ENCODE results near the gene C3orf22. TPM values are rescaled to one million over a fixed set of nuclear protein-coding genes. Genes with fewer than 3 reads are reported as not detected.

The C3orf22 gene
- total RNA-seq, 1 donor from 2014 or later: not detected

DNA sequence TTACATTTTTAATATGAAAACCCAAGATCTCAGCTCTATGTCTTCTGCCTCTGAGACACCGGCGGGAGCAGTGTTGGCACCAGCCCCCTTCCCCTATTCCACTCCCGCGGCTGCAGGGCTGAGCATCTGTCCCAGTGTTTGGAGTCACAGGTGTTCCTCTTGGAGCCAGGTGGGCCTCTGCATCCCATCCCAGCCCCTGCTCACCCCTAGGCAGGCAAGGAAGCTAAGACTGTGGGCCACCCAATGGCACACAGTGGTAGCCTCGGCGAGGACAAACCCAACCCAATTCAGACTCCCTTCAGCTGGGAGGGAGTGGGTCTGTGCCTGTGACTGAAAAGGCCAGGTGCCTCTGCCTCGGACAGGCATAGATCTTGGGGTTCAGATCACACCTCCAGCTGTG lies 31.7 kb downstream of the C3orf22 start:
- no peak for DNase-seq

DNA sequence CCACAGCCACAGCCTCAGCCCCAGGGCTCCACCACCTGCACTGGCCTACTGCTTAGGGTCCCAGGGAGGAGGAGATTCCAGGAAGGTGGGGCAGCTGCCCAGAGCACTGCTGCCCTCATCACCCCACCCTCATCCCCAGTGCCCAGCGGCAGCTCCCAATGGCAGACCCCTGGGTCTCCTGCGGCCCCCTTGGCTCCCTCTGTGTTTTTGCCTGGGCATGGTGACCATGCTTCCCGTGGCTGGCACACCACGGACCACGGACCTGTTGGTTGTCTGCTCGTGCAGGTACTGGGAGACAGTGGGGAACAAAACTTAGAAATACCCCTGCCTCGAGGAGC lies 32.1 kb downstream of the C3orf22 start:
- no peak for DNase-seq

DNA sequence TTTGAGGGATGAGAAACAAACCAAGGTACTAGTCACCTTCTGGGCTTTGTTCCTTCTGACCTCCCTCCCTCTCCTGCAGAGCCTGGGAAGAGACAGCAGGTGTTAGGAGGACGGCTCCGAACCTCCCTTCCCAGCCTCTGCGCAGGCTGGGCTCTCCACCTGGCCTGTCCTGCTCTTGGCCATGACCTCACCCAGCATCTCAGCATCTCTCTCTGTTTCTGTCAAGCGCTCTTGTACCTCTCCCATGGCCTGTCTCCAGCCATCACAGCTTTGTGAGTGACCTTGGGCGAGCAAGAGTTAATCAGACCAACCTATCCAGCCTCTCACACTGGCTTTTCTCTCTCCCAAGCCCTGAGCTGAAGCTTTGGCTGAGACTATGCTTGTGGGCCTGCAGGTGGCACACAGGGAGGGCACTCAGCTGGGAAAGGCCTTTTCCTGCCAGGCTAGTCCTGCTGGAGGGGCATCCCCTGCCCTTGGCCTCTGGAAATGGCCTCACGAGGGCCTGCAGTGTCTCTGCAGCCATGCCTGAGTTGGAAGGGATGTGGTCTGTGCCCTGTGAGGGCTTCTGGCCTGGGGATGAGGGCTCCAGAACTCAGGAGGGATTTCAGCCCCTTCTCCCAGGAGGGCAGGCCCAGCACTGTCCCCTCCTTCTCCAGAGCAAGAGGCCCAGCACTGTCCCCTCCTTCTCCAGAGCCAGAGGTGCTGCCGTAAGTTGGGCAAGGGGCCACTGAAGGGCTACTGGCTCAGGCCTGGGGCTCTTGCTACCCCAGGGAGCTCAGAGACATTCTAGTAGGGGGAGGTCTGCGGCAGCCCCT lies 32.7 kb downstream of the C3orf22 start:
- no peak for DNase-seq

- DNase-seq: no peak
These were observed 33.5 kb downstream of the C3orf22 start for GRCh38 chr3:126525091-126525852.

DNA sequence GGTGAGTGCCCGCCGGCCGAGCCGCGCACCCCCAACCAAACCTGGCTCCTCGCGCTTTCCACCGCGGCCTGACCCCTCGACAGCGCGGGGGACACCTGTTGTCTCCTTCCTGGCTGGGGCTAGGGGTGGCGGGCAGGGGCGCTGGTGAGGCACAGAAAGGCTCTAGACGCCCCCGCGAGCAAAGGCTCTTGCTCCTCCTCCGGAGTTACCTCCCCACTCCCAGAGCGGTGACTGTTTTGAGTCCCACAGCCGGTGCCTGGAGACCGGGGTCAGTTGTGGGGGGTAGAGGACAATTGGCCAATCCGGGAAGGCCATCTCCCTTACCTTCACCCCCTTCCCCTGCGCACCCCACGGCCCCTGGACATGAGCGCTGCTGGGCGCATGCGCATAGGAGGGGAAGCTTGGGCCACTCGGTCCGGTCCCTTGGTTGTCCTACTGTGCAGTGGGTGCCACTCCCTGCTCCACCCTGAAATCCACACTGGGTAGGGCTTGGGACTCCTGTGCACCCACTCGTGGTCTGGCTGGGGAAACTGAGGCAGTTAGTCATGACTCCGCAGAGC lies 34.2 kb downstream of the C3orf22 start:
- DNase-seq: no peak

DNA sequence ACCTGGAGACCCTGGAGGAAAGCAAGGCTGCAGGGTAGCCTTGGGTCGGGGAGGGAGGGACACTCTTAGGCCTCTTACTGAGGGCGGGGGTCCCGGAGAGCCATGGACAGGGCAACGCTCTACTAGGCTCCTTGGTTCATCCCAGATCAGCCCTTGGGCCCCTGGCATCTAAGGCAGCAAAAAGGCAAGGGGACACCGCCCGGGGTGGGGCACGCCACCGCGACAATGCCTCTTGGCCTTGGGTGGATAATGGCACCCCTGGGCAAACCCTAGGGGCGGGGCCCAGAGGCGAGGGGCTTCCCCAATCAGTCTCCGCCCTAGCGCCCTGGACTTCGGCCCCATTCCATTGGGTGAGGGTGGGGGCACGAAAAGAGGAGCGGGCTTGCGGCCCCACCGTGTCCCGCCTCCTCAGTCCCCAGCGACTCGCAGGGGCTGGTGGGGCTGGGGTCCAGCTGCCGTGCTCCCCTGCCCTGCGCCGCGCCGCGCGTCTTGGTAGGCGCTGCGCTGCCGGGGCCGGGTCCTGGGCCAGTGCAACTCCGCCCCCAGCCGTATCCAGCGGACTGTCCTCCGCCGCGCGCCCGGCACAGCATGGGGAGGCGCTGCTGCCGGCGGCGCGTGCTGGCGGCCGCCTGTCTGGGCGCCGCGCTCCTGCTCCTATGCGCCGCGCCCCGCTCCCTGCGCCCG lies 34.8 kb downstream of the C3orf22 start, which contains the start of gene CHST13:
Gene CHST13, plus strand, starts transcription at position 411 of the 684 bp plus-strand sequence. Its CDS starts 178 bp downstream, at position 589.
- peak; percentile 56 for DNase-seq

- DNase-seq: peak; percentile 68
These were observed 36.4 kb downstream of the C3orf22 start for GRCh38 chr3:126522363-126522788.

DNA sequence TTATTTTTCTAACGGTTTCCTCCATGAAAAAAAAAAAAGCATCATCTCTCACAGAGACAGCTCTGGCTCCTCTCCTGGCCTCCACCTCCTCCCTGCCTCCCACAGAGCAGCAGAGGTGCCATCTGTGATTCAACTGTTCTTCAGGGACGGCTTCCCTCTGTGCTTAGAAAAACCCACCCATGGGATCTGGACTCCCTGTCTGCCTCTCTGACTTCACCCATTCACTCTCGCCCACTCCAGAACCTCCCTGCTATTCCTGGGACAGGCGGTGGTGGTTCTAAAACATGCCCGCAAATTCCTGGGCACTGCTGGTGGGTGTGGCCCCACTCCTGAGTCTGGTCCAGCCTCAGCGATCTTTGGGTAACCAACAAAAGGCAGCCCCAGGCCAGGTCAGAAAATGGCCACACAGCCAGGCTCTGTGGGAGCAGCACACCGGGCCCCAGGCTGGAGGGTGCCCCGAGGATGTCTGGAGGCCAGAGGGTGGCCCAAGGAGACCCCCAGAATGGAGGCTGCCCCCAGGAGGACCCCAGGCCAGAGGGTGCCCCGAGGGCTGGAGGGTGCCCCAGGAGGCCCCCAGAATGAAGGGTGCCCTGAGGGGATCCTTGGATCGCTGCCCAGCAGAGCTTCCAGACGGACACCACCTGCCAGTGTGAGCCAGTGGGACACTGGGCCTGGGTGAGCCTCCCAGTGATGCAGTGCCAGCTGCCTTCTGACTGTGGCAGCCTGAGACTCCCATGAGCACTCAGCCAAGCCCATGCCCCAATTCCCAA lies 37.4 kb downstream of the C3orf22 start:
- DNase-seq: no peak

DNA sequence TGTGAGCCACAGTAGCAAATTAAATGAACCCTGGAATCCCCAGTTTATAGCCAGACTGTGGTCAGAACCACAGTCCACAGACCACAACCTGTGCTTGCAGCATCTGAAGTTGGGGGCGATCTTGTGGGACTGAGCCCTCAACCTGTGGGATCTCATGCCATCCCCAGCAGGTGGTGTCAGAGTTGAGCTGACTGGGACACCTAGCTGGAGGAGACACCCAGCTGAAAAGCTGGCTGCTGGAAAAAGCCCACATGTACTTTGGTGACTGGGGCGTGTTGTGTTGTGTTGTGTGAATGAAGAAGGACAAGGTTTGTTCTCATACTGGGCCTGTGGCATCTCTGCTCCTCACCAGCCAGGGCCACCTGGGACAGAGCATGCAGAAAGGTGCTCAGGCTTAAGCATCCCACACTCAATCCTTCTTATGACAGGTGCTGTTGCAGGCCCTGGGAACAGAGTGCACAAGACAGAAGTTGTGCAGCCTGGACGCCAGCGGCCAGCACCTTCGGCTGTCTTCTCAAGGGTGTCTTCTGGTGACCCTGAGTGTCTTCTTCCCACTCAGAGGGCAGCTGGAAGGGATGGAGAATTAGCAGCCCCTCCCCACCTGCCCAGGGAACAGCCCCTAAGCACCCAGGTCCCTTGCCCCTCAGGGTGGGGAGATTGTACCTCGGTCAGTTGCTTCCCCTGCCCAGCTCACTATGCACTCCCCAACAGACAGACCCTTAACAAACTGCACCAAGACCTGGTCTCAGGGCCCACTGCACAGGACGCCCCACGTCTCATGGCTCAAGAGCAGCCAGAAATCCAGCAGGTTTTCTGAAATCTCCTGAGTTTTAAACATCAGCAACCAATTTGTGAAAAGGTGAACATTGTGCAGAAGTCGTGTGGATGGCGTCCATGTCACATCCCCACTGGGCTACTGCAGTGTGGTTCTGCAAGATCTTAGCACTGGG lies 39.0 kb downstream of the C3orf22 start:
- no peak for DNase-seq

- no peak for DNase-seq
These were observed 40.0 kb downstream of the C3orf22 start for GRCh38 chr3:126518779-126519177.

GRCh38 chr3:126517986-126518778 lies 40.5 kb downstream of the C3orf22 start:
- DNase-seq: no peak

DNA sequence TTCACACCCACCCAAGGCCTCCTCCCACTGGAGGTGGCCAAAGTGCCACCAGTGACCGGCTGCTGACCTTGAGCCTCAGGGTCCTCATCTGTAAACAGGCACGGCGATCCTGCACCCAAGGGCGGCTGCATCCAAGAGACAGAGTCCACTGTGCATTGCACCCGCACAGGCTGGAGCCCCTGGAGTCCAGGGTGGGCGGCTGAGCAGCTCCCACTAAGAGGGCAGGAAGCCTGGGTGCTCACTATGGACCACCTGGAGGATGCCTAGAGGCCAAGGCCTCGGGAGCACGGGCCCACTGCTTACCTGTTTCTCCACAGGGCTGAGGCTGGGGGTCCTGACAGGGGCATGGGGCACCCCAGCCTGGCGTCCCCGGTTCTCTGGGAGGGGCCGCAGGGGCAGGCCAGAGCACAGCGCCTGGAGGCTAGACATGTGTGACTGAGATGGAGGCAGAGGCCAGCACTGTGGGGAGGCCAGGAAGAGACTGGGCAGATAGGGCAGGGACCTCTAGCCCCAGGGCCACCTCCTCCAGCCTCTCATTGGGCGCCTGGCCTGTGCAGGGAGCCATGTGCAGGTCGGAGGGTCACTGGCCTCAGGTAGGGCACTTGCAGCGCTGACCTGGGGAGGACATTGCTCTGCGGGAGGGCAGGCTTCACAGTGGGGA lies 41.3 kb downstream of the C3orf22 start, which contains the start of gene UROC1:
Gene UROC1, minus strand, starts transcription at position 483 of the 661 bp plus-strand sequence. Its CDS starts 54 bp downstream, at position 429.
- no peak for DNase-seq

GRCh38 chr3:126516936-126517290 lies 41.8 kb downstream of the C3orf22 start:
- no peak for DNase-seq

GRCh38 chr3:126516152-126516935 lies 42.4 kb downstream of the C3orf22 start:
- DNase-seq: no peak

- DNase-seq: no peak
These were observed 43.5 kb downstream of the C3orf22 start for GRCh38 chr3:126515066-126515706.

DNA sequence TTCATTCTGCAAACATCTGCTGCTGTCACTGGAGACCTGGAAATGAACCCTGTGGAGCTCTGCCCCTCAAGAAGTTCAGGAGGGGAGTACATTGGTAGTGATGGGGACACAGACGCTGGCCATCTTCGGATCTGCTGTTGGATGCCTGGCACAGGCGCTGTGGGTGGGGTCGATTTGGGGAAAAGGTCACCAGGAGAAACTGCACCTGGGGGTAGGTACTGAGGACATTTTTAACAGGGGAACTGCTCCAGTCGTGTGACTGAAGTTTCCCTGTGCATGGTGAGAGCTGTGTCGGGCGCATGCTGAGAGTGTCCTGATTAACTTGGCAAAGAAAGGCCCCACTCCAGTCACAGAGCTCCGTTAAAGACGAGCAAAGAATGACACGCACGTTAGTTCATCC lies 44.6 kb downstream of the C3orf22 start:
- no peak for DNase-seq

GRCh38 chr3:126512916-126513650 lies 45.6 kb downstream of the C3orf22 start:
- DNase-seq: no peak

Data from dermis blood vessel endothelial cell (primary cell).